GM21515 (cell line): ENCODE measurements around the gene ASGR1.

Experiments
- ATAC-seq: cut with Tn5 transposase; IDR thresholded peaks from one replicate; pipeline ENCODE4 v1.9.1; 2021; ENCODE audit not compliant: unreplicated experiment

The ASGR1 gene

DNA sequence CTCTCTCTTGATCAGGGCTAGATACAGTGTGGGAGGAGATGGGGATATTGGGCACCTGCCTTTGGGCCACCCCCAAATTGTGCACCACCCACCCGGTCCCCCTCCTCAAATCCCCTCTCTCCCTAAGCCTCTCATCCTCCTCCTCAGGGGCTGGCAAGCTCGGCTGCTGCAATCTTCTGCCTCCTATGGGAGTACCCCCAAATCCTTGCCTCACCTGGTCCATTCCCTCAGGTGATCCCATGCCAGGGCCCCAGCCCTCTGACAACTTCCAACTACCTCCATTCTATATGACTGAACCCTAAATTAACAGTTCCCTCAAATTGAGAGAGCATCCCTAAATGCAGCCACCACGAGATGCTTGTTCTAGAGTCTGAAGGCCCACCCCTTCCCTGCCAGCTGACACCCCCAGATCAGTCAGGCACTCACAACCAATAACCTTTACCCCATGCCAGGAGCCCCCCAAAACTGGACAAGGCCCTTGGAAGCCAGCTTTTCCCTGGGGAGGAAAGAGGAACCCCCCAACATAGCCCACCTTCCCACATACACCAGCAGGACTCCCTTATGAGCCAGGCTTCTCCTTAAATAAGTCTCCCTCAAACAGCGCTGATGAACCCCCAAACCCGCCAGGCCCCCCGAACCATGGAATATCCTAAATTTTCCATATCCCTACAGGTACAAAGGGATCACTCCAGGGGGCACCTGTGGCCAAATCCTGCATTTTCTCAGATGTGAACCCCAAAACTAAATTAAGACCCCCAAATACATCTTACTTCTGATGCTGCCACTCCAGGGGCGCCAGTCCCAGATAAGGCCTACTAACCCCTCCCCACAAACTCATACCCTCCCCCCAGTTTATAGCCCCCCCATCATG lies 37.3 kb upstream of the ASGR1 start:
- no peak for ATAC-seq

DNA sequence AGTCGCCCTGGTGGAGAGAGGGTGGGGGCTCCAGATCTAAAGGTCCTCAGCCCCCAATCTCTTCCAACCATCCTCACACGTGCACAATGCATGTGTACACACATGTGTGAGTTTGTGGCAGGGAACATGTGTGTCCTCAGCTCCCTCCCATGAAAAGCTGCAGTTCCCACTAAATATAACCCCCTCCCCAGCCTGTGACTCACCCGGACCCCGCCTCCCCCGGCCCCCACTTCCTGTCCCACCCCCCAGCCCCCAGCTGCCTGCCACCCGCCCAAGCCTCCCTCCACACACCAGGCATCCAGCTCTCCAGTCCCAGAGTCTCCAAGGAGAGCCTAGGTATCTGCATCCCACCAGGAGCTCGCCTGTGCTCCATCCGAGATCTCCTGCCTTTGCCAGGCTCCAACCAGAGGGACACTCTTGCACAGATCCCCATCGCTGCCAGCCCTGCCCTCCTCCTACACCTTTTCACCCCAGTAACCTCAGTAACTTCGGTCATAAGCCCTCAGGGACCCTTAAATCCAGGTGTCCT lies 36.5 kb upstream of the ASGR1 start:
- no peak for ATAC-seq

- ATAC-seq, result no peak
Observed at GRCh38 chr17:7215136-7215638, 36.0 kb upstream of the ASGR1 start.

DNA sequence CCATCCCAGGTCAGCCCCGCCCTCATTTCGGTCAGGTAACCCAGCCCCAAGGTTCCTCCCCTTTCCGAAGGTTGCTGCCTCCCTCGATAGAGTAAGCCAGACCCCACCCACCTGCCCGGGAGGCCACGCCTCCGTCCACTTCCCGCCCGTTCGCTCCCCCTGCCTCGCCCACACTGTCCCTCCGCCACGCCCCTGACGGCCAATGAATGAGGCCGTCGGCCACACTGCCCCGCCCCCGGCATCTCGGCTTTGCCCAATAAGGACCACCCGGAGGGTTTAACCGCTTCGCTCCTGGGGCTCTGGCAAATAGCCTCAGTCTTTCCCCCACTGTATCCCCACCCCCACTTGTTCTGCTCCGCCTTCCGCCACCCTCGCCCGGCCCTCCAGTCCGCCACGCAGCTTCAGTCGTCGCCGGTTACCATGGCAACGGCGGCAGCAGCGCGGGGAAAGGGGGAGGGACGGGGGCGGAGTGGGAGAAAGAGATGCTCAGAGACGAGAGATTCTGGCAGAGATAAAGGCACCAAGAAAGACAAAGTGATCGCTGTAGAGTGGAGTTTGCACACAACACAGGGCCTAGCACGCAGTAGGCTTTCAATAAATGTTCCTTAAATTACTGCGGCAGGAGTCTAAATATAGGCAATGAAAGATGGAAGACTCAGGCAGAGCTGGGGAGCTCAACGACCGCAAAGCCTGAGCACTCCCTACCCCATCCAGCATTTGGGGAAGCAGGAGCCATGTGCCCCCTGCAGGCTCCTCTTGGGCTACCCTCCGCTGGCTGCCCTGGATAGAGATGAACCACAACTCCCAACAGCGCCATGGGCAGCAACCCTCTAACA lies 35.3 kb upstream of the ASGR1 start:
- peak; percentile 64 for ATAC-seq

- ATAC-seq, result no peak
Observed at GRCh38 chr17:7213895-7214299, 34.7 kb upstream of the ASGR1 start.

DNA sequence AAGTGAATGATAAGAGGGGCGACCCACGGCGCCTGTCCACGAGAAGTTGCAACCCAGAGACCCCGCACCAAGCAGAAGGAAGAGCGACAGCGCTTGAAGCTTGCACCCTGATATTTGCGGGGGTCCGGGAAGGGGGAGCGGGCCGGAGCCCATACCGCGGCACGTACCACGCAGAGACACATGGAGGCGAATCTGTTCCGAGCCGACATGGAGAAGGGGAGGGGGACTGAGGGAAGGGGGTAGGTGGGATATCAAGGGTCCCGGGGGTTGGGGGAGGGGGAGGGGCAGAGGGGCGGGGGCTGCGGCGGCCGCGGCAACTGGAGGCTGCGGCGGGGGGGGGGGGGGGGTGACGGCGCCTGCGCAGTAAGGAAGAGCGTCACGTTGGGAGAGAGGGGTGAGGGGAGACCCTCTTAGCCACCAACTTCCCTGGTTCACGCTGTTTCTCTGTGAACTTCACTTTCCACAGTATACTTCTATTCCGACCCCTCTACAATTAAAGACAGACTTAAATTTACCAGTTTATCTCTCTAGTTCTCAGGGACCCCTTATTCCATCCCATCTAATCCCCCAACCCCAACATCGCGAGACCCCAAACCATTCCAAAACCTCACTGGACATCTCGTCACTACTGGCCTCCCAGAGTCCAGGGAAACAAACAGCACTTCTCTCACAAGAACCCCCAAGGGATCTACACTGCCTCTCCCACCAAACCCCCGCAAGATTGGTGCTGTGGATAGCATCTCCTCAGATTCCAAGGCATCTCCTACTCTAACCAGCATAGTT lies 32.5 kb upstream of the ASGR1 start:
- ATAC-seq, result no peak

DNA sequence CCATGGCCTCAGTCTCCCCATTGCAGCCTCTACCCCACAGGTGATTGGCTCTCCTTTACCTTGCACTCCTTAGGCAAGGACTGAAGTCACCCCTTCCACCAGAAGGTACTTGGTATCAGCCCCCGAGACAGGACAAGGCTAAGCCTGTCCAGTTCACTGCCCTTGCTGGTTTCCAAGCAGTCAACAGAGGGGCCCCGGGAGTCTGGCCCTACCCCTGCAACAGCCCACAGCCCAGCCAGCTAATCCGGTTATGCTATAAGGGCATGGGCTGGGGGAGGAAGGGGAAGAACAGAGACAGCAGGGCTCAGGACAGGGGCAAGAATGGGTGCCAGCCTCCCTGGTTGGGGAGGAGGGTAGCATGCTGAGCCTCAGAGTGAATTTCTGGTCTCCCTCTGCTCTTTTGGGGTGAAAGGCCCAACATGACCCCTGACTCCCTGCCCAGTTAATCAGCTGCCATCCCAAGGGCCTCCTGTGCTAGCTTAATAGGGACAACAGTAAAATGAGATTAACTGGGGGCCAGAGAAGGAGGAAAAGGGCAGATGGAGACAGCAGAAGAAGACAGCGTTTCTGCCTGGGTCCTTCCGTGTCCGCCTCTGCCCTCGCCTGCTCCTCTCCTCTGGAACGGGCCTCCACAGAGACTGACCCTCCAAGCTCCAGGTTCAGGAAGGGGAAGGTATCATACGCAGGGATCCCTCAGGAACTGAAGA lies 29.7 kb upstream of the ASGR1 start:
- ATAC-seq, result no peak

DNA sequence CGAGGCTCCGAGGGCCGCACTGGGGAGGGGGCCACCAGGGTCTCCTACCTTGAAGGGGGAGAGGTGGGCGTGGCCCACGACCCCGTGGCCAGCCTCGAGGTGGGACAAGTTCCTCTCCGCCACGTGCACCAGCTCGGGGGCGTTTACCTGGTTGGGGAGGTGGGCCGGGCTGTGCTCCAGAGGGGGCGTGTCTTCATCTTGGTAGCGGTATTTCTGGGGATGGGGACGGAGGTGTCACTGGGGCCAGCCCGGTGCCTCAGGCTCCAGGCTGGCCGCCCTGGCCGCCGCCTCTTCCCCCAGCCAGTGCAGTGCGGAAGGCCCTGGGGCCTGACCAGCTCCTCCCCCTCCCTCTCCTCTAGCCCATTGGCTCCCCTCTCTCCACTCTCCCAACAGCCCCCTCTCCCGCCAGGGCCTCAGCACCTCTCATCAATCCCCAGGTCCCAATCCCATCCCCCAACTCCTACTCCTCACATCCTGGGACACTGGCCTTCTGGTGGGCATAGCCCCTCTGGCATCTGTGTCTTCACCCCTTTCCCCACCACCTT lies 28.9 kb upstream of the ASGR1 start:
- ATAC-seq, result no peak

- no peak for ATAC-seq
Observed at GRCh38 chr17:7207120-7208001, 28.2 kb upstream of the ASGR1 start.

DNA sequence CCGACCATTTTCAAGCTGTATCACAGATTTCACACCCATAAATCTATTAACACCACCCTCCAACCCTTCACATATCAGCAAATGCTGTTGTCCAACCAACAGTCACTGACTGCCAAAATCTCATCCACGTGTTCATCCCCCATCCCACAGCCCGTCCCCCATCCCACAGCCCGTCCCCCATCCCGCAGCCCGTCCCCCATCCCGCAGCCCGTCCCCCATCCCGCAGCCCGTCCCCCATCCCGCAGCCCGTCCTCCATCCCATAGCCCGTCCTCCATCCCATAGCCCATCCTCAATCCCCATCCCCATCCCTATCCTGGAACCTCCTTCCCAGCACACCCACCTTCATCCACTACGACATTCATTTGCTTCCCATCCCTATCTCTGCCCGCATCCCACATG lies 26.4 kb upstream of the ASGR1 start:
- no peak for ATAC-seq

GRCh38 chr17:7204828-7205461 lies 25.8 kb upstream of the ASGR1 start:
- ATAC-seq, result peak; percentile 66

DNA sequence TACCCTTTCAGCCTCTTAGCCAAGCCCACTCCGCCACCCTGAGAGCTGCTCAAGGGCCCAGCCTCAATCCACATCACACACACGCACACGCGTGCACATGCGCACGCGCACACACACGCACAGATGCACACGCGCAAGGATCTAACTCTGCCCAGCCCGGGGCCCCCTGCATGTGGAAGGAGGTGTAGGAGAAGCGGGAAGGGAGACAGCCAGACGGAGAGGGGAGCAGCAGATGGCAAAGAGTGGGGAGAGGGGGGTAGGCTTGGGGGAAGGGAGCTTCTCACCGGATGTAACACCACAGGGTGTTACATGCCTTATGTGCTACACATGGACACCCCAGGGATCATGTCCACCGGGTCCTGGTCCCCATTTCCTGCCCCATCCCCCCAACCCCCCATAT lies 25.2 kb upstream of the ASGR1 start:
- no peak for ATAC-seq

DNA sequence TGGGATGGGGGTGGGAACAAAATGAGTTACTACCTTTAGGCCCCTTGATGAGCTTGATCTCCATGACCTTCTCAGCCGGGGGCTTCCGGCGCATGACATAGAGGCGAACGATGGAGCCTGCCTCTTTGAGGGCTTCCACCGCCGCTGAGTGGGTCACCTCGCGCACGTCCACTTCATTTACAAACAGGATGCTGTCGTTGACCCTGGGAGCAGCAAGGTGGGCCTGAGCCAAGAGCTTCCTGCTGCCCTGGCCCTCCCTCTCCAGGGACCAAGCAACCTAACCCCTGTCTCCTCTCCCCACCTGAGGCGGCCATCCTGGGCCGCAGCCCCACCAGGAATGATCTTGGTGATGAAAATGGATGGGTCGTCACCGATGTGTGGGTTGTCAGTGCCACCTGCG lies 24.2 kb upstream of the ASGR1 start:
- no peak for ATAC-seq

GRCh38 chr17:7196651-7197401 lies 17.7 kb upstream of the ASGR1 start:
- no peak for ATAC-seq

- ATAC-seq, result no peak
Observed at GRCh38 chr17:7195971-7196370, 16.8 kb upstream of the ASGR1 start.

DNA sequence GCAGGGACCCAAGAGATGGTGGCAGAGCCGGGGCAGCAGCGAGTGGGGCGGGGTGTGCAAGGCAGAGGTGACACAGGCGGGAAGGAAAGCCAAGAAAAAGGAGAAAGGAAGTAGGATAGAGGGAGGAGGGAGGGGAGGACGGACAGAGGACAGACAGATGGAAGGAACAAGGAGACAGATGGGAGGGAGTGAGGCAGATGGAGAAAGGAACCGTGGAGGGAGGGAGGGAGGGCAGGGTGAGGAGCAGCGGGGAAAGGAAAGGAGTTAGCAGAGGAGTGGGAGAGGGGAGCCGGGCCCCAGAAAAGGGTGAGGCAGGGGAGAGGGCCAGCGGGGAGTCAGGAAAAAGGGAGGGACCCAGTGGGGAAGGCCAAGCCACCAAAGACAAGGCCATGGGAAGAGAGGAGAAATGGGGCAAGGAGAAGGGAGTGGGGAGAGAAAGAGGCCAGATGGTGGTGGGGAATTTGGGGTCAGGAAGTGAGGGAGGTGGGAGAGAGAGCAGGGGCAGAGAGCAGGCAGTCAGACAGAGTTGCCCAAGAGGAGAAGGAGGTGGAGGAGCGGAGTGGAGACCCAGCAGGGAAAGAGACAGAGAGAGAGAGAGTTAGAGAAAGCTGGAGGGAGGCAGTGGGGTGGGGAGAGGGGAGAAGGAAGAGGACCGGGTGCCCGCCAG lies 13.2 kb upstream of the ASGR1 start:
- ATAC-seq, result no peak

- ATAC-seq, result no peak
Observed at GRCh38 chr17:7191571-7192270, 12.6 kb upstream of the ASGR1 start.
